HG03565 (cell line): Measurements from ENCODE around the gene EPB41L1.

Experiments
- ATAC-seq: cut with Tn5 transposase; IDR thresholded peaks from one replicate; pipeline ENCODE4 v1.9.1; 2021; ENCODE audit warnings: mild to moderate bottlenecking, moderate library complexity; ENCODE audit not compliant: unreplicated experiment

EPB41L1 gene

GRCh38 chr20:36154700-36155628 lies at the start of gene EPB41L1:
EPB41L1 (plus strand) TSS chr20:36154740; CDS start chr20:36173778, 19,038 bp downstream.
- no peak for ATAC-seq

GRCh38 chr20:36104856-36105255 lies 49.7 kb upstream of the EPB41L1 start:
- no peak for ATAC-seq

- ATAC-seq = no peak
These were observed 48.8 kb upstream of the EPB41L1 start for GRCh38 chr20:36105711-36106226.

- no peak for ATAC-seq
These were observed 47.9 kb upstream of the EPB41L1 start for GRCh38 chr20:36106606-36107005.

- no peak for ATAC-seq
These were observed 46.7 kb upstream of the EPB41L1 start for GRCh38 chr20:36107881-36108280.

GRCh38 chr20:36109251-36109947 lies 45.1 kb upstream of the EPB41L1 start:
- ATAC-seq = no peak

- no peak for ATAC-seq
These were observed 43.5 kb upstream of the EPB41L1 start for GRCh38 chr20:36110994-36111393.

- ATAC-seq = no peak
These were observed 42.4 kb upstream of the EPB41L1 start for GRCh38 chr20:36112112-36112511.

- no peak for ATAC-seq
These were observed 41.5 kb upstream of the EPB41L1 start for GRCh38 chr20:36113036-36113435.

GRCh38 chr20:36113566-36114250 lies 40.8 kb upstream of the EPB41L1 start:
- no peak for ATAC-seq

- no peak for ATAC-seq
These were observed 39.8 kb upstream of the EPB41L1 start for GRCh38 chr20:36114707-36115106.

GRCh38 chr20:36115925-36116324 lies 38.6 kb upstream of the EPB41L1 start:
- ATAC-seq = no peak

GRCh38 chr20:36116807-36117441 lies 37.6 kb upstream of the EPB41L1 start:
- ATAC-seq = no peak

- no peak for ATAC-seq
These were observed 36.9 kb upstream of the EPB41L1 start for GRCh38 chr20:36117638-36118037.

GRCh38 chr20:36118371-36118770 lies 36.2 kb upstream of the EPB41L1 start:
- no peak for ATAC-seq

- no peak for ATAC-seq
These were observed 35.0 kb upstream of the EPB41L1 start for GRCh38 chr20:36119537-36119936.

- no peak for ATAC-seq
These were observed 34.3 kb upstream of the EPB41L1 start for GRCh38 chr20:36120241-36120640.

GRCh38 chr20:36120991-36121390 lies 33.5 kb upstream of the EPB41L1 start:
- no peak for ATAC-seq

- no peak for ATAC-seq
These were observed 32.3 kb upstream of the EPB41L1 start for GRCh38 chr20:36121981-36122930.

GRCh38 chr20:36122931-36123288 lies 31.6 kb upstream of the EPB41L1 start:
- no peak for ATAC-seq
